Measurements from ENCODE around the gene CPSF6.
"Not testable (repeated sequence)": the region's sequence is repeated elsewhere in the genome, so short reads cannot be mapped to it uniquely, and the experiment has no call there.

The CPSF6 gene

GRCh38 chr12:69265205-69265604 is 25.8 kb downstream of the CPSF6 start:
- Histone ChIP-seq H4K20me1 (ENCODE audit: insufficient read depth, low read length, poor library complexity, severe bottlenecking) (peaks cover 10% of the 10 kb centered on the region), H3K27me3 (ENCODE audit: insufficient read depth, low read length, poor library complexity, severe bottlenecking) (no peaks in the 10 kb centered on the region), H3K79me2 (ENCODE audit: insufficient read depth, low read length) (no peaks in the 10 kb centered on the region; the same call in 1 of the 2 replicates), H3K9ac (ENCODE audit: low read depth, low read length, poor library complexity, severe bottlenecking) (no peak overlapping the region), H3K4me2 (ENCODE audit: low read depth, low read length, poor library complexity, severe bottlenecking) (no peak overlapping the region), H3K9me2 (replicated peaks; ENCODE audit: low read depth, low read length) (no peaks in the 10 kb centered on the region), H3K4me1 (ENCODE audit: insufficient read depth, low read length, poor library complexity, severe bottlenecking) (no peaks in the 10 kb centered on the region), H3F3A (ENCODE audit: low read depth) (no peaks in the 10 kb centered on the region; the same call in 1 of the 2 replicates), H2AFZ (ENCODE audit: low read length) (no peak overlapping the region), H3K4me3 (ENCODE audit: low read length, poor library complexity, severe bottlenecking) (no peak overlapping the region), H3K36me3 (ENCODE audit: insufficient read depth, low read length) (peaks cover 80% of the 10 kb centered on the region), H3K9me3 (ENCODE audit: insufficient read depth, low read depth, low read length) (no peaks in the 10 kb centered on the region)
- TF ChIP-seq, protein P1, sequence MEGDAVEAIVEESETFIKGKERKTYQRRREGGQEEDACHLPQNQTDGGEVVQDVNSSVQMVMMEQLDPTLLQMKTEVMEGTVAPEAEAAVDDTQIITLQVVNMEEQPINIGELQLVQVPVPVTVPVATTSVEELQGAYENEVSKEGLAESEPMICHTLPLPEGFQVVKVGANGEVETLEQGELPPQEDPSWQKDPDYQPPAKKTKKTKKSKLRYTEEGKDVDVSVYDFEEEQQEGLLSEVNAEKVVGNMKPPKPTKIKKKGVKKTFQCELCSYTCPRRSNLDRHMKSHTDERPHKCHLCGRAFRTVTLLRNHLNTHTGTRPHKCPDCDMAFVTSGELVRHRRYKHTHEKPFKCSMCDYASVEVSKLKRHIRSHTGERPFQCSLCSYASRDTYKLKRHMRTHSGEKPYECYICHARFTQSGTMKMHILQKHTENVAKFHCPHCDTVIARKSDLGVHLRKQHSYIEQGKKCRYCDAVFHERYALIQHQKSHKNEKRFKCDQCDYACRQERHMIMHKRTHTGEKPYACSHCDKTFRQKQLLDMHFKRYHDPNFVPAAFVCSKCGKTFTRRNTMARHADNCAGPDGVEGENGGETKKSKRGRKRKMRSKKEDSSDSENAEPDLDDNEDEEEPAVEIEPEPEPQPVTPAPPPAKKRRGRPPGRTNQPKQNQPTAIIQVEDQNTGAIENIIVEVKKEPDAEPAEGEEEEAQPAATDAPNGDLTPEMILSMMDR (conservative IDR thresholded peaks at IDR 0.05; ENCODE audit: low read length) = no peak
- TF ChIP-seq EZH2phosphoT487 (IDR thresholded peaks at IDR 0.05; ENCODE audit: borderline replicate concordance) = no peak

GRCh38 chr12:69265633-69266032 is 26.3 kb downstream of the CPSF6 start:
- not testable (repeated sequence) for H4K20me1 ChIP-seq (ENCODE audit: insufficient read depth, low read length, poor library complexity, severe bottlenecking); H3K4me3 ChIP-seq (ENCODE audit: low read length, poor library complexity, severe bottlenecking); H3K9ac ChIP-seq (ENCODE audit: low read depth, low read length, poor library complexity, severe bottlenecking); H3K4me2 ChIP-seq (ENCODE audit: low read depth, low read length, poor library complexity, severe bottlenecking); H3K9me2 ChIP-seq (replicated peaks; ENCODE audit: low read depth, low read length); H3K27me3 ChIP-seq (ENCODE audit: insufficient read depth, low read length, poor library complexity, severe bottlenecking); H2AFZ ChIP-seq (ENCODE audit: low read length); H3K9me3 ChIP-seq (ENCODE audit: insufficient read depth, low read depth, low read length); H3F3A ChIP-seq (ENCODE audit: low read depth); H3K79me2 ChIP-seq (ENCODE audit: insufficient read depth, low read length); H3K4me1 ChIP-seq (ENCODE audit: insufficient read depth, low read length, poor library complexity, severe bottlenecking)
- peaks cover 80% of the 10 kb centered on the region for H3K36me3 ChIP-seq (ENCODE audit: insufficient read depth, low read length)

DNA sequence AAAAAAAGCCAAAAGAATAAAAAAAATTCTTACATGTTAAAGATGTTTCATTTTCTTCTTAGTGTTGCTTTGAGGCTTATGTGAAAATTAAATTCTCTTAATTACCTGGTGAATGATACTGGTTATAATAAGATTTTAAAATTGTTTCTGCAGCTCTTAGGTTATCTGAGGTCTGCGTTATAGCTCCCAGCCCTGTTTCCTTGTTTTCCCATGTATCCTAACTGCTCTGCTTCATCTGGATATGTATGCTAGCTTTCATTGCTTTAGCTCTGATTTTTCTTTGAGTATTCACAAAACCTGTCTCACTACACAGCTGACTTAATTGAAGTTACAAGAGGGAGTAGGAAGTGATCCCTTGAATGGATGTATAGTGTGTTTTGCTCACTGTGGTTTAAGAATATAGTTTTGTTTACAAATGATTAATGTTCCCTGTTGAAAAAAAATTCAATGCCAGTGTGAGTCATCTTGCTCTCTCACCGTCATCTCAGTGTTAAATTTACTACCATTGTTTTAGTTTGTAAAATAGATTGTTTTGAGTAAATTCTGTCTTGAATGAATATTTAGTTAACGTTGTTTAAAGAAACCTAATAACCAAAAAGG is 26.8 kb downstream of the CPSF6 start:
- Histone ChIP-seq H3K4me3 (ENCODE audit: low read length, poor library complexity, severe bottlenecking) (no peak overlapping the region), H3K9ac (ENCODE audit: low read depth, low read length, poor library complexity, severe bottlenecking) (no peak overlapping the region), H3K79me2 (ENCODE audit: insufficient read depth, low read length) (no peaks in the 10 kb centered on the region; the same call in 1 of the 2 replicates), H4K20me1 (ENCODE audit: insufficient read depth, low read length, poor library complexity, severe bottlenecking) (peaks cover 10% of the 10 kb centered on the region), H2AFZ (ENCODE audit: low read length) (no peak overlapping the region), H3K9me2 (replicated peaks; ENCODE audit: low read depth, low read length) (no peaks in the 10 kb centered on the region), H3K9me3 (ENCODE audit: insufficient read depth, low read depth, low read length) (no peaks in the 10 kb centered on the region), H3K27me3 (ENCODE audit: insufficient read depth, low read length, poor library complexity, severe bottlenecking) (no peaks in the 10 kb centered on the region), H3F3A (ENCODE audit: low read depth) (no peaks in the 10 kb centered on the region; the same call in 1 of the 2 replicates), H3K4me1 (ENCODE audit: insufficient read depth, low read length, poor library complexity, severe bottlenecking) (no peaks in the 10 kb centered on the region), H3K36me3 (ENCODE audit: insufficient read depth, low read length) (peaks cover 80% of the 10 kb centered on the region), H3K4me2 (ENCODE audit: low read depth, low read length, poor library complexity, severe bottlenecking) (no peak overlapping the region)
- no peak for TF ChIP-seq EZH2phosphoT487 (IDR thresholded peaks at IDR 0.05; ENCODE audit: borderline replicate concordance)
- TF ChIP-seq, protein P1 (conservative IDR thresholded peaks at IDR 0.05; ENCODE audit: low read length) = no peak

DNA sequence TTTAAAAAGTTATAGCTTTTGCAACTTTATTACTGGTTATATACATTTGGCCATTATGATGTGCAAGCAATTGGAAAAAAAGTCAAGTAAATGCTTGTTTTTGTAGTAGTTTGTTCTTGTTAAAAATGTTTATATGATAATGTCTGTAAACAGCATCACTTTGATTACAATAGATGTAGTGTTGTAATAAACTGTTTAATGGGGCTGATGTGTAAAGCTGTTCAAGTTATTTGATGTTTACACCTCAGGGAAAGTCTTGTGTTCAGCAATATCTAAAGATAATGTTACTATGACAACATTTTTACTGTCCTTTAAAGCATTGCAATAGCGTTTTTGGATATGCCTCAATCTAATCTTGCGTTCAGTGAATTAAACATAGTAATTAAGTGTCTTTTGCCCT is 30.4 kb downstream of the CPSF6 start:
- Histone ChIP-seq H3K4me1 (ENCODE audit: insufficient read depth, low read length, poor library complexity, severe bottlenecking) (peaks cover under 1% of the 10 kb centered on the region), H3F3A (ENCODE audit: low read depth) (no peaks in the 10 kb centered on the region; the same call in 1 of the 2 replicates), H3K9me2 (replicated peaks; ENCODE audit: low read depth, low read length) (no peaks in the 10 kb centered on the region), H3K9me3 (ENCODE audit: insufficient read depth, low read depth, low read length) (no peaks in the 10 kb centered on the region), H3K4me2 (ENCODE audit: low read depth, low read length, poor library complexity, severe bottlenecking) (no peak overlapping the region), H4K20me1 (ENCODE audit: insufficient read depth, low read length, poor library complexity, severe bottlenecking) (peaks cover 6% of the 10 kb centered on the region), H3K27me3 (ENCODE audit: insufficient read depth, low read length, poor library complexity, severe bottlenecking) (no peaks in the 10 kb centered on the region), H3K79me2 (ENCODE audit: insufficient read depth, low read length) (no peaks in the 10 kb centered on the region), H3K36me3 (ENCODE audit: insufficient read depth, low read length) (peaks cover 45% of the 10 kb centered on the region), H2AFZ (ENCODE audit: low read length) (no peak overlapping the region), H3K9ac (ENCODE audit: low read depth, low read length, poor library complexity, severe bottlenecking) (no peak overlapping the region), H3K4me3 (ENCODE audit: low read length, poor library complexity, severe bottlenecking) (no peak overlapping the region)
- TF ChIP-seq EZH2phosphoT487 (IDR thresholded peaks at IDR 0.05; ENCODE audit: borderline replicate concordance) = no peak
- TF ChIP-seq, protein P1 (conservative IDR thresholded peaks at IDR 0.05; ENCODE audit: low read length) = no peak

Data from Loucy (cell line).